Large intestine (tissue), 12 donors: ENCODE data around the gene KCNH6. TPM values are rescaled to one million over a fixed set of nuclear protein-coding genes. Genes with fewer than 3 reads are reported as not detected.
A peak's percentile ranks its signal among the peaks of the same experiment; 100 is the strongest.

Experiments
- DNase-seq, 2 donors: peaks; one replicate each; pipeline versions ENCODE4 v3.0.0 to v3.0.0-alpha.2; 2013
- H3K27ac ChIP-seq: one replicate; pipeline ENCODE4 v1.5.1; 2013; ENCODE audit warnings: low read length
- H3K27me3 ChIP-seq: 2 replicates; pipeline ENCODE4 v1.6.1; 2013; ENCODE audit warnings: low read length; ENCODE audit not compliant: control insufficient read depth, insufficient read depth
- H3K36me3 ChIP-seq: 2 replicates; pipeline ENCODE4 v1.6.1; 2013; ENCODE audit warnings: low read length; ENCODE audit not compliant: control insufficient read depth, insufficient read depth
- H3K4me1 ChIP-seq: one replicate; pipeline ENCODE4 v1.6.1; 2013; ENCODE audit warnings: low read length; ENCODE audit not compliant: control insufficient read depth, insufficient read depth
- H3K4me3 ChIP-seq: one replicate; pipeline ENCODE4 v1.5.1; 2013; ENCODE audit warnings: low read length
- H3K9me3 ChIP-seq: one replicate; pipeline ENCODE4 v1.6.1; 2013; ENCODE audit warnings: mild to moderate bottlenecking, low read depth, low read length, moderate library complexity; ENCODE audit not compliant: control insufficient read depth
- WGBS: methylation state at CpG from one replicate; pipeline ENCODE4 v1.1.5; 2013; ENCODE audit warnings: low lambda C conversion rate; ENCODE audit not compliant: insufficient coverage; 5-methylcytosine and 5-hydroxymethylcytosine counted together
- long read RNA-seq, 11 donors: transcript quantifications; one replicate each; lab custom pipeline, GENCODE V29; 2026
- polyA plus RNA-seq: library from polyadenylated mRNA; unstranded; fragments of 120-200 nt; gene quantifications from one replicate; pipeline ENCODE4 v1.2.1, GENCODE V29; 2013

The KCNH6 gene, protein sequence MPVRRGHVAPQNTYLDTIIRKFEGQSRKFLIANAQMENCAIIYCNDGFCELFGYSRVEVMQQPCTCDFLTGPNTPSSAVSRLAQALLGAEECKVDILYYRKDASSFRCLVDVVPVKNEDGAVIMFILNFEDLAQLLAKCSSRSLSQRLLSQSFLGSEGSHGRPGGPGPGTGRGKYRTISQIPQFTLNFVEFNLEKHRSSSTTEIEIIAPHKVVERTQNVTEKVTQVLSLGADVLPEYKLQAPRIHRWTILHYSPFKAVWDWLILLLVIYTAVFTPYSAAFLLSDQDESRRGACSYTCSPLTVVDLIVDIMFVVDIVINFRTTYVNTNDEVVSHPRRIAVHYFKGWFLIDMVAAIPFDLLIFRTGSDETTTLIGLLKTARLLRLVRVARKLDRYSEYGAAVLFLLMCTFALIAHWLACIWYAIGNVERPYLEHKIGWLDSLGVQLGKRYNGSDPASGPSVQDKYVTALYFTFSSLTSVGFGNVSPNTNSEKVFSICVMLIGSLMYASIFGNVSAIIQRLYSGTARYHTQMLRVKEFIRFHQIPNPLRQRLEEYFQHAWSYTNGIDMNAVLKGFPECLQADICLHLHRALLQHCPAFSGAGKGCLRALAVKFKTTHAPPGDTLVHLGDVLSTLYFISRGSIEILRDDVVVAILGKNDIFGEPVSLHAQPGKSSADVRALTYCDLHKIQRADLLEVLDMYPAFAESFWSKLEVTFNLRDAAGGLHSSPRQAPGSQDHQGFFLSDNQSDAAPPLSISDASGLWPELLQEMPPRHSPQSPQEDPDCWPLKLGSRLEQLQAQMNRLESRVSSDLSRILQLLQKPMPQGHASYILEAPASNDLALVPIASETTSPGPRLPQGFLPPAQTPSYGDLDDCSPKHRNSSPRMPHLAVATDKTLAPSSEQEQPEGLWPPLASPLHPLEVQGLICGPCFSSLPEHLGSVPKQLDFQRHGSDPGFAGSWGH
- 6.9 TPM for polyA plus RNA-seq
- long read RNA-seq, donor 1, result 0 reads
- long read RNA-seq, donor 2, result 0 reads
- long read RNA-seq, donor 3, result 0 reads
- long read RNA-seq, donor 4, partial matches to known transcripts, result 0 of 1 reads
- long read RNA-seq, donor 4, other reads (novel, unspliced or antisense), result 0 of 1 reads
- long read RNA-seq, donor 5, result 0 reads
- long read RNA-seq, donor 6, result 0 reads
- long read RNA-seq, donor 7, partial matches to known transcripts, result 0 of 1 reads
- long read RNA-seq, donor 7, other reads (novel, unspliced or antisense), result 0 of 1 reads
- long read RNA-seq, donor 8, result 0 reads
- long read RNA-seq, donor 9, result 0 reads
- long read RNA-seq, donor 10, result 0 reads
- long read RNA-seq, donor 11, partial matches to known transcripts, result 5 of 5 reads
- long read RNA-seq, donor 11, other reads (novel, unspliced or antisense), result 0 of 5 reads

DNA sequence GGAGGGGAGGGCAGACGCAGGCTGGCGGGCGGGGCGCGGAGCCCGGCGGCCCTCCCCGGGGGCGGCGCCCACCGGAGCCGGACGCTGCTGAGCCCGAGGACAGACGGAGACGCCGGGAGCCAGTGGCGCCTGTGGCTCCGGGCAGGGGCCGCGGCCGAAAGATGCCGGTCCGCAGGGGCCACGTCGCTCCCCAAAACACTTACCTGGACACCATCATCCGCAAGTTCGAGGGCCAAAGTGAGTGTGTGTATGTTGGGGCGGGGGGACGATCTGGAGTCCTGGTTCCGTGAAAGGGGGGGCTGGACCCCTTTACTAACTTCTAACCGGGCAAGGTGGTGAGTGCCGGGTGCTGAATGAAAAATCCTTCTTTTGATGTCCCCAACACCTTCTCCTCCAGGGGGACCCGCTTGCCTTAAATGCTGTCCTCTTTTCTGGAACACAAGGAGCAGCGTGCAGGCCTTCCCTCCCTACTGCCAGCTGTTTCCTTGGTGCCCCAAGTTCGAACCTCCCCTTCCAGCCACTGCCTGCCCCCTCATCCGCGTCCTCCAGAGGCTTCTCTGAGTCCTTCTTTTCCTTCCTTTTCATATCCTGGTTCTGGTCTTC, at the start of gene KCNH6:
Gene KCNH6, plus strand, starts transcription at position 106 of the 603 bp plus-strand sequence. Its CDS starts 56 bp downstream, at position 162.
- WGBS, result 37% methylated on average over 3 of the region's 38 CpGs
- Histone ChIP-seq H3K27me3 (peaks cover 4% of the 10 kb centered on the region), H3K4me1 (peaks cover 49% of the 10 kb centered on the region), H3K36me3 (no peaks in the 10 kb centered on the region), H3K9me3 (no peaks in the 10 kb centered on the region), H3K4me3 (peak within 1 kb of the TSS; percentile 44), H3K27ac (peak within 1 kb of the TSS; percentile 86)
- no peak for DNase-seq

GRCh38 chr17:63474174-63474573, 49.0 kb upstream of the KCNH6 start:
- WGBS, result no CpG with 5 or more reads among the region's 3 CpGs
- peak; percentile 44 to 73 for DNase-seq
- Histone ChIP-seq H3K9me3 (peaks cover 4% of the 10 kb centered on the region), H3K4me3 (no peak overlapping the region), H3K36me3 (peaks cover under 1% of the 10 kb centered on the region), H3K27me3 (peaks cover 13% of the 10 kb centered on the region), H3K4me1 (peaks cover 35% of the 10 kb centered on the region), H3K27ac (peak overlapping the region; percentile 83)

DNA sequence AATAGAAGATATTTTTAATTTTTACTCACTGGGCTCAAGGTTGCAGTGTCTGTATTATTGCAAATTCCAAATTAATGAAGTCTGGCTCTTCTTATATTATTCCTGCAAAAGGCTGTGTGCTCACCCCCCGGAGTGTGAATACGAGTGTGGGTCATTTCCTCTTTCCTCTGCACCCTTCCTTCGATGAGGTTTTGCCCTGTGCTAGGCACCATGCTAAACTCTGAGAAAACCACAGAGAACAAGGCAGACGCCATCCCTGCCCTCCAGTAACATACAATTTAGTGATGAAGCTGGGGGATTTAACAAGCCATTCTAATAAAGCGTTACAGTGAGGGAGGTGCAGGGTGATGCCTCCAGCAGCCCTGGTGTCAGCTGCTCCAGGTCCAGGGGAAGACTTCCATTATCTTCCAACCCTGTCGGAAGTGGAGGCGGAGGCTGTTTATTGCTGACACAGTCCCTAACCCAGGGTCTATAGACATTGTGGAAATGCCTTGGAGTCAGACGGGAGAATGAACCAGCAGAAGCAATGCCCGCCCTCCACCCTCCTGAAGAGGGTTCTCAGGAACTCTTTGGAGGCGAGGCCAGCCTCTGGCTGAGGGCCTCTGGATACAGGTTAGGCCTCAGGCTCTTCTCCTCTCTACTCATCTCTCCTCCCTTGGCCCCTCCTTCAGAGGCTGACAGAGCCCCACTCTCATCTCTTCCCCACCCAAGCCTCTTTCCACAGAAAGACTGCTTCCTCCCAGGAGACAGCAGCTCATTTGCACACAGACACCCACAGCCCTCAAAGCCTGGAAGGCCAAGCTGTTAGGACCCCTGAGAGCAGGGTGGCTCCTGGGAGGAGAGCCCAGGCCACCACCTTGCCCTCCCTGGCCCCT, 48.3 kb upstream of the KCNH6 start:
- peaks cover 13% of the 10 kb centered on the region for H3K27me3 ChIP-seq
- no CpG with 5 or more reads among the region's 10 CpGs for WGBS
- peaks cover 4% of the 10 kb centered on the region for H3K9me3 ChIP-seq
- no peak overlapping the region for H3K4me3 ChIP-seq
- H3K27ac ChIP-seq, result peak overlapping the region; percentile 83
- H3K36me3 ChIP-seq, result peaks cover 7% of the 10 kb centered on the region
- peak in 1 of 2 donors; percentile 26 for DNase-seq
- H3K4me1 ChIP-seq, result peaks cover 42% of the 10 kb centered on the region

GRCh38 chr17:63475491-63476412, 47.4 kb upstream of the KCNH6 start:
- peaks cover 16% of the 10 kb centered on the region for H3K36me3 ChIP-seq
- DNase-seq, result peak in 1 of 2 donors; percentile 72

DNA sequence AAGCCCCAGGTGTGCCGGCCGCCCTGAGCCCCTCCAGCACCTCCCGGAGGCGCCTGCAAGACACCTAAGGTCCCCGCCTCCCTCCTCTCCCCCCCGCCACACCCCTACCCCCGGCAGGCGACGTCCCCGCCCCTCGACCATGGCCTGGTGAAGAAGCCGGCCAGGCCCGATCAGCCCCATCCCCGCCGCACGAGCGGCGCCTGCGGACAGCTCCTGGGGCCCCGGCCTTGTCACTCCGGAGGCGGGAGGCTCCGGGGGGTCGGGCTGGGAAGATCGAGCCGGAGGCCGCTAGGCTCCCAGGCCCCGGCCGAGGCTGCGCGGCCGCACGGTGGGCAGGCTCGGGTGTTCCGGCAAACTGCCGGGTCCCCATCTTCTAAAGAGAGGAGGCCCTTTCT, 46.7 kb upstream of the KCNH6 start:
- peak overlapping the region; percentile 38 for H3K4me3 ChIP-seq
- peak overlapping the region; percentile 83 for H3K27ac ChIP-seq
- peaks cover 13% of the 10 kb centered on the region for H3K27me3 ChIP-seq
- no peak for DNase-seq
- H3K36me3 ChIP-seq, result peaks cover 22% of the 10 kb centered on the region
- peaks cover 51% of the 10 kb centered on the region for H3K4me1 ChIP-seq
- WGBS, result no CpG with 5 or more reads among the region's 36 CpGs
- H3K9me3 ChIP-seq, result peaks cover 4% of the 10 kb centered on the region

More at GRCh38 chr17:63475491-63476412, 47.4 kb upstream of the KCNH6 start:
- Histone ChIP-seq H3K27ac (peak overlapping the region; percentile 83), H3K27me3 (peaks cover 13% of the 10 kb centered on the region), H3K9me3 (peaks cover 4% of the 10 kb centered on the region), H3K4me3 (peak overlapping the region; percentile 38), H3K4me1 (peaks cover 50% of the 10 kb centered on the region)
- WGBS, result no CpG with 5 or more reads among the region's 28 CpGs

- H3K9me3 ChIP-seq, result peaks cover 4% of the 10 kb centered on the region
- WGBS, result no CpG with 5 or more reads among the region's 78 CpGs
- peaks cover 51% of the 10 kb centered on the region for H3K4me1 ChIP-seq
- H3K36me3 ChIP-seq, result peaks cover 26% of the 10 kb centered on the region
- H3K27me3 ChIP-seq, result peaks cover 13% of the 10 kb centered on the region
- peak; percentile 80 to 97 for DNase-seq
- peak within 1 kb of the TSS; percentile 81 for H3K4me3 ChIP-seq
- H3K27ac ChIP-seq, result peak within 1 kb of the TSS; percentile 97
These were observed 46.2 kb upstream of the KCNH6 start, which contains the start of gene ACE for GRCh38 chr17:63476854-63477479. TSS of gene ACE (plus strand) at chr17:63477061. CDS start at chr17:63477095, 34 bp downstream.

DNA sequence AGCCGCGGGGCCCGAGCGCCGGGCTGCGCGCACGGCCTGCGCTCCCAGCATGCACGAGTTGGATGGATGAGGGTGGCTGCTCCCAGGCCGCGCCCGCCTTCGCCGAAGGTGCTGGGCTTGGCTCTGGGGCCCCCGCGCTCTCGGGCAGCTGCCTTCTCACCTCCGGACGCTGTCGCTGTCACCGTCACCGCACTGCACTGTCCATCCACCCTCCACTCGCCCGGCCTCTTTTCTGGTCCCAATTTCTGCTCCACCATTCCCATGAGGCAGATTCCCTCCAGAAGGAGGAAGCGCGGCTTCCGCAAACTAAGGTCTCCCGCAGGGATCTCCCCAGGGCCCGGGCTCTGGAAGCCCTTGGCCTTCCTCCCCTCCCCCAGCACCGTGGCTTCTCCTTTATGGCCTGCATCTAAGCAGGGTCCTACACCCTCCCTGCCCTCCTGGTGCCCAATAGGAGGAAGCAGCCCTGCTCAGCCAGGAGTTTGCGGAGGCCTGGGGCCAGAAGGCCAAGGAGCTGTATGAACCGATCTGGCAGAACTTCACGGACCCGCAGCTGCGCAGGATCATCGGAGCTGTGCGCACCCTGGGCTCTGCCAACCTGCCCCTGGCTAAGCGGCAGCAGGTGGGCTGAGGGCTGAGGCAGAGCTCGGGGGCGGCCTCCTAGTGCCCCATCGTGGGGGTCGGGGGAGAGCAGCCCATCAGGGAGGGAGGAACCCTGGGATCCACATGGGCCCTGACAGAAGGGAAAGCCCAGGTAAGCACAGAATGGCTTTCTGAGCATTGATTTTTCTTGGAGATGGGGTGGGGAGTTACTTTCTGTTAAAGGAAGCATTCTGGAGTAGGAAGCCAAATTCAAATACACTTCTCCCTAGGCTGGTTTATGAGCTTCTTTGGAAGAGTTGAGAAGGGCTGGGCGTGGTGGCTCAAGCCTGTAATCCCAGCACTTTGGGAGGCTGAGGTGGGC, 45.4 kb upstream of the KCNH6 start:
- Histone ChIP-seq H3K27me3 (peaks cover 13% of the 10 kb centered on the region), H3K36me3 (peaks cover 32% of the 10 kb centered on the region), H3K4me1 (peaks cover 51% of the 10 kb centered on the region), H3K27ac (peak overlapping the region; percentile 97), H3K9me3 (peaks cover 4% of the 10 kb centered on the region), H3K4me3 (peak overlapping the region; percentile 81)
- 5% methylated on average over 4 of the region's 44 CpGs for WGBS
- DNase-seq, result no peak
